DND-41 (cell line): ENCODE results near the gene SLC26A6.

ENCODE experiments used
- ATAC-seq: fragments of 200-7000 bp; cut with Tn5 transposase; 3 replicates; pipeline ENCODE4 v1.9.1; 2021; ENCODE audit warnings: low read depth; ENCODE audit not compliant: insufficient read depth
- DNase-seq: peaks from one replicate; pipeline ENCODE4 v3.0.0-alpha.2; 2020
- H2AFZ ChIP-seq: 2 replicates; pipeline ENCODE4 v1.6.0; 2012; ENCODE audit warnings: low read depth, low read length
- H3K27ac ChIP-seq: 2 replicates; pipeline ENCODE4 v1.5.1; 2012; ENCODE audit warnings: low read length, inconsistent platforms
- H3K27me3 ChIP-seq: fragments of 200-600 bp; sonication (generic); 2 replicates; pipeline ENCODE4 v1.6.0; 2012; ENCODE audit warnings: low read length, mild to moderate bottlenecking, inconsistent platforms; ENCODE audit not compliant: insufficient read depth, poor library complexity
- H3K36me3 ChIP-seq: 2 replicates; pipeline ENCODE4 v1.5.1; 2012; ENCODE audit warnings: low read length, inconsistent platforms; ENCODE audit not compliant: insufficient read depth
- H3K4me1 ChIP-seq: 2 replicates; pipeline ENCODE4 v1.5.1; 2012; ENCODE audit warnings: mild to moderate bottlenecking, low read length; ENCODE audit not compliant: insufficient read depth
- H3K4me2 ChIP-seq: 2 replicates; pipeline ENCODE4 v1.6.0; 2012; ENCODE audit warnings: mild to moderate bottlenecking, moderate library complexity, low read length, inconsistent platforms; ENCODE audit not compliant: insufficient read depth
- H3K4me3 ChIP-seq, 2 experiments: fragments of 200-600 bp in 1 of 2; shearing (Covaris generic) in 1 of 2; 2 replicates each; pipeline ENCODE4 v1.5.1; 2012 to 2016; ENCODE audit warnings: inconsistent platforms in 2 of 2, low read length in 2 of 2, mild to moderate bottlenecking in 2 of 2, low read depth in 1 of 2, moderate library complexity in 1 of 2
- H3K79me2 ChIP-seq: 2 replicates; pipeline ENCODE4 v1.6.0; 2012; ENCODE audit warnings: low read length, inconsistent platforms; ENCODE audit not compliant: insufficient read depth
- H3K9ac ChIP-seq: 2 replicates; pipeline ENCODE4 v1.6.0; 2012; ENCODE audit warnings: low read depth, mild to moderate bottlenecking, inconsistent platforms, low read length, moderate library complexity
- H3K9me3 ChIP-seq: 2 replicates; pipeline ENCODE4 v1.5.1; 2012; ENCODE audit warnings: low read length, moderate library complexity, mild to moderate bottlenecking, inconsistent platforms; ENCODE audit not compliant: insufficient read depth, severe bottlenecking
- H4K20me1 ChIP-seq: 2 replicates; pipeline ENCODE4 v1.6.0; 2012; ENCODE audit warnings: low read length; ENCODE audit not compliant: insufficient read depth
- EZH2 ChIP-seq: IDR thresholded peaks from 3 replicates; pipeline ENCODE4 v1.6.1; 2012; ENCODE audit warnings: borderline replicate concordance, low read depth, mild to moderate bottlenecking, moderate library complexity, low read length, inconsistent platforms; ENCODE audit not compliant: severe bottlenecking
- TF ChIP-seq, protein P1 (sequence below): IDR thresholded peaks from 2 replicates; pipeline ENCODE4 v1.5.1; 2012; ENCODE audit warnings: borderline replicate concordance, low read length, moderate library complexity, mild to moderate bottlenecking; ENCODE audit not compliant: poor library complexity, severe bottlenecking; ENCODE audit errors: extremely low read depth

Gene SLC26A6

DNA sequence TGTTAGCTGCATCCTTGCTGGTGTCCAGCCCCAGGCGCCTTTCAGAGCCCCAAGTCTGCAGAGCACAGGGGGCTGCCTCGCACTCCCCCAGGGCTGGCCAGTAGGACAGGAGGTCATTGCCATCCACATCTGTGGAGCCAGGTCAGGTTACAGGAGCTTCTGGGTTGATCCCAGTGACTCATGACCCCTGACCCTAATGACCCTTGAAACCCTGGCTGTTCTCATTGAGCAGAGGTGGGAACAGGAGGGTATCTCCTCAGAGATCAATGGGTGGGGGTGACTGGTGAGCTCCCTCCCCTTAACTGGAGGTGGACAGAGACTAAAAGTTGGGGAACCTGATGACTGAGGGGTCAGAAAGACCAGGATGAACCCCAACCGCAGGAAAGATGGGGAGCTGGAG is 6.1 kb upstream of the SLC26A6 start:
- no peak for DNase-seq
- no peak overlapping the region for H2AFZ ChIP-seq
- no peak overlapping the region for H3K27ac ChIP-seq
- no peak overlapping the region for H3K9ac ChIP-seq
- peaks cover 2% of the 10 kb centered on the region for H3K4me1 ChIP-seq
- H3K9me3 ChIP-seq = no peaks in the 10 kb centered on the region
- H3K36me3 ChIP-seq = 0 out of 2 replicates have a peak, but pooled peaks cover 2% of the 10 kb centered on the region
- no peaks in the 10 kb centered on the region for H4K20me1 ChIP-seq
- TF ChIP-seq EZH2 = no peak
- TF ChIP-seq, protein P1, sequence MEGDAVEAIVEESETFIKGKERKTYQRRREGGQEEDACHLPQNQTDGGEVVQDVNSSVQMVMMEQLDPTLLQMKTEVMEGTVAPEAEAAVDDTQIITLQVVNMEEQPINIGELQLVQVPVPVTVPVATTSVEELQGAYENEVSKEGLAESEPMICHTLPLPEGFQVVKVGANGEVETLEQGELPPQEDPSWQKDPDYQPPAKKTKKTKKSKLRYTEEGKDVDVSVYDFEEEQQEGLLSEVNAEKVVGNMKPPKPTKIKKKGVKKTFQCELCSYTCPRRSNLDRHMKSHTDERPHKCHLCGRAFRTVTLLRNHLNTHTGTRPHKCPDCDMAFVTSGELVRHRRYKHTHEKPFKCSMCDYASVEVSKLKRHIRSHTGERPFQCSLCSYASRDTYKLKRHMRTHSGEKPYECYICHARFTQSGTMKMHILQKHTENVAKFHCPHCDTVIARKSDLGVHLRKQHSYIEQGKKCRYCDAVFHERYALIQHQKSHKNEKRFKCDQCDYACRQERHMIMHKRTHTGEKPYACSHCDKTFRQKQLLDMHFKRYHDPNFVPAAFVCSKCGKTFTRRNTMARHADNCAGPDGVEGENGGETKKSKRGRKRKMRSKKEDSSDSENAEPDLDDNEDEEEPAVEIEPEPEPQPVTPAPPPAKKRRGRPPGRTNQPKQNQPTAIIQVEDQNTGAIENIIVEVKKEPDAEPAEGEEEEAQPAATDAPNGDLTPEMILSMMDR = no peak
- no peaks in the 10 kb centered on the region for H3K79me2 ChIP-seq
- H3K27me3 ChIP-seq = no peaks in the 10 kb centered on the region
- H3K4me3 ChIP-seq = no peak overlapping the region
- ATAC-seq = no peak
- no peak overlapping the region for H3K4me2 ChIP-seq

DNA sequence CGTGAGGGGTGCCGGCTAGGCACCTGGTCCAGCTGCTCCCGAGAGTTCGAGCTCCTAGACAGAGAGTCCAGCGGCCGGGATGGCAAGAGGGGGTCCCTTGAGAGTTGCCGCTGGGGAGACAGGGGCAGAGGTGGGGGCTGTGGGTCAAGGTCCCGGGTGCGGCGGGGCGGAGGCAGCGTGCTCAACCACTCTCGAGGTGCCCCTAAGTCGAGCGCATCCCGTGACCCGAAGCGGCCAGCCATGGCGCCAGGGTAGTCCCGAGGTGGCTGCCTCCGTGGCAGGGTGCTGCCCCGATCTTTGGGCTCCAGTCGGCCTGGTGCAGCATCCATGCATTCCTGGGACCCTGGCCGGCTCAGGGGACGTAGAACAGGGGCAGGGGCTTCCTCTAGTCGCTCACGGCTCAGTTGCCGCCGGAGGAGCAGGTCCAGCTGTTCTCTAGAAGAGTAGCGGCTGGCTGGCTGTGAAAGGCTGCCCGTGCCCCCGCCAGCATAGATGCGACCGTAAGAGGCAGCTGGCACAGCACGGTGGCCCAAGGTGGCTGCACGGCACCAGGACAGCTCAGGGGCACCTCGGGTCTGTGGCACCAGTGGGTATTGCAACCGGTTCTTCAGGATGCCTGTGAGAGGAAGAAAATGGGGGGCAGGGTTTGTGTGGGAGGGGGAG is 4.8 kb upstream of the SLC26A6 start:
- H3K4me2 ChIP-seq = no peak overlapping the region
- peaks cover 11% of the 10 kb centered on the region for H3K4me1 ChIP-seq
- no peak overlapping the region for H3K27ac ChIP-seq
- H3K36me3 ChIP-seq = 0 out of 2 replicates have a peak, but pooled peaks cover 2% of the 10 kb centered on the region
- H3K9me3 ChIP-seq = no peaks in the 10 kb centered on the region
- H2AFZ ChIP-seq = no peak overlapping the region
- no peak for ATAC-seq
- no peaks in the 10 kb centered on the region for H4K20me1 ChIP-seq
- H3K9ac ChIP-seq = no peak overlapping the region
- no peak overlapping the region for H3K4me3 ChIP-seq
- no peaks in the 10 kb centered on the region for H3K79me2 ChIP-seq
- DNase-seq = no peak
- no peaks in the 10 kb centered on the region for H3K27me3 ChIP-seq
- TF ChIP-seq, protein P1 = no peak
- TF ChIP-seq EZH2 = no peak

DNA sequence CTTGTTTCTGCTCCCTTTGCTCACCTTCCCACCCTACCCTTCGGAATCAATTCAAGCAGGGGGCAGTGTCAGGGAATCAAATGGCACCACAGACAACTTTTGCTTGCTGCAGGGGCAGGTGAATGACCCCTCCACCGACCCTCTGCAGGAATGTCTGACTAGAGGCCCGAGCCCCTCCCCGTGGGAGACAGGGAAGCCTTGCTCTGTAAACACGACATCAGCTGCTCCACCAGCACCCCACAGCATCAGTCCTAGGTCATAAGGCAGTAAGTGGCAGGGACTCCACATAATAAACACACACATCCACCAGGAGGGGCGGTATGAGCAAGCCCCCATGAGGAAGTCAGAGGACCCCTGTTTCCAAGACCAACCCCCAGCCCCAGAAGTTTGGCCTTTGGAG is 2.0 kb upstream of the SLC26A6 start:
- TF ChIP-seq EZH2 = no peak
- TF ChIP-seq, protein P1 = no peak
- Histone ChIP-seq H3K4me3 (no peak overlapping the region), H3K4me1 (peaks cover 27% of the 10 kb centered on the region), H3K9ac (no peak overlapping the region), H2AFZ (no peak overlapping the region), H3K27ac (no peak overlapping the region), H4K20me1 (peaks cover 13% of the 10 kb centered on the region; the same call in 1 of the 2 replicates), H3K79me2 (peaks cover 9% of the 10 kb centered on the region; the same call in 1 of the 2 replicates), H3K27me3 (no peaks in the 10 kb centered on the region), H3K4me2 (no peak overlapping the region), H3K9me3 (no peaks in the 10 kb centered on the region), H3K36me3 (peaks cover 17% of the 10 kb centered on the region)
- ATAC-seq = no peak
- DNase-seq = no peak
